Astrocyte of the cerebellum (primary cell): ENCODE results near the gene FAM180A.

Experiments used
- DNase-seq: peaks from one replicate; pipeline ENCODE4 v3.0.0-alpha.2; 2011; ENCODE audit warnings: low read depth
- H3K4me3 ChIP-seq: 2 replicates; pipeline ENCODE4 v1.5.1; 2011; ENCODE audit warnings: mild to moderate bottlenecking, low read depth, low read length, moderate library complexity
- in situ Hi-C: cut with HindIII; loops from 2 replicates; pipeline ENCODE4 v1.10.0; 2017; ENCODE audit warnings: low sequenced_read_pairs
- TF ChIP-seq, protein P1 (sequence below): IDR thresholded peaks from 2 replicates; pipeline ENCODE4 v1.5.1; 2012; ENCODE audit warnings: low read length, low read depth, moderate library complexity, mild to moderate bottlenecking; ENCODE audit errors: missing control alignments

The FAM180A gene

DNA sequence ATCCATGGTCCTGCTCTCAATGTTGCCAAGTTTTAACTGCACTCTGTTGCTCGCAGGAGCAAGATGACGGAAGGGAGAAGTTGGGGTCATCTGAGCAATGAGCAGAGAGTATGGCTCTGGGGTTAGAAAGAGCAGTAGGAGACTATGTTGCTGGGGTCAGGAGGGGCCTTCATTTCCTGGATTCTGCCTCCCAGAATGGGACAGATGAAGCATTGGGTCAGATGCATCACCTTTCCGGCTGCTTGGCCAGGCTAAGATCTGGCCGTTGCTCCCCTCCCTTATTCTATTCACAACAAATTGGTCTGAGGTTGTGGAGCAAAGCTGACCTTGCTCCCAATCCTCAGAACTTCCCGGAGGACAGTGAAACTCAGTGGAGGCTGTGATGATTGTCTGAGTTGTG is 63.9 kb downstream of the FAM180A start:
- in situ Hi-C loops: no loop called here
- TF ChIP-seq, protein P1, sequence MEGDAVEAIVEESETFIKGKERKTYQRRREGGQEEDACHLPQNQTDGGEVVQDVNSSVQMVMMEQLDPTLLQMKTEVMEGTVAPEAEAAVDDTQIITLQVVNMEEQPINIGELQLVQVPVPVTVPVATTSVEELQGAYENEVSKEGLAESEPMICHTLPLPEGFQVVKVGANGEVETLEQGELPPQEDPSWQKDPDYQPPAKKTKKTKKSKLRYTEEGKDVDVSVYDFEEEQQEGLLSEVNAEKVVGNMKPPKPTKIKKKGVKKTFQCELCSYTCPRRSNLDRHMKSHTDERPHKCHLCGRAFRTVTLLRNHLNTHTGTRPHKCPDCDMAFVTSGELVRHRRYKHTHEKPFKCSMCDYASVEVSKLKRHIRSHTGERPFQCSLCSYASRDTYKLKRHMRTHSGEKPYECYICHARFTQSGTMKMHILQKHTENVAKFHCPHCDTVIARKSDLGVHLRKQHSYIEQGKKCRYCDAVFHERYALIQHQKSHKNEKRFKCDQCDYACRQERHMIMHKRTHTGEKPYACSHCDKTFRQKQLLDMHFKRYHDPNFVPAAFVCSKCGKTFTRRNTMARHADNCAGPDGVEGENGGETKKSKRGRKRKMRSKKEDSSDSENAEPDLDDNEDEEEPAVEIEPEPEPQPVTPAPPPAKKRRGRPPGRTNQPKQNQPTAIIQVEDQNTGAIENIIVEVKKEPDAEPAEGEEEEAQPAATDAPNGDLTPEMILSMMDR: no peak
- DNase-seq: no peak
- no peak overlapping the region for H3K4me3 ChIP-seq

DNA sequence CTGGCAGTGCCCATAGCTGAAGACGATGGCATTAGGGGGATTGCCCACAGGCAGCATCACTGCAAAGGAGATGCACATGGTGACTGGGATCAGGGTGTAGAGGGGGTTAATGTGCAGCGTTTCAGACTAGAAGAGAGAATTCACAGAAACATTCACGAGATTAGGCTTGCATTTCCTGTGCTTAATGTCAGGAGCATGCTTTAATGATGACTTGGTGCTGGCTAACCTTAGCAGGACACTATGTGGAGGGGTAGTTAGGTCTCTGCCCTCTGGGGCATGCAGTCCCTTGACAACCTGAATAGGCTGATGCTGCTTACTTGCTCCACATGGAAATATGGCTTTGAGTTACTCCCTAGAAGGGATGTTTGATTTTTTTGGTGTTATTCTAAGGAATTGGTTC is 64.5 kb downstream of the FAM180A start:
- DNase-seq: no peak
- in situ Hi-C loops: no loop called here
- TF ChIP-seq, protein P1: no peak
- no peak overlapping the region for H3K4me3 ChIP-seq

DNA sequence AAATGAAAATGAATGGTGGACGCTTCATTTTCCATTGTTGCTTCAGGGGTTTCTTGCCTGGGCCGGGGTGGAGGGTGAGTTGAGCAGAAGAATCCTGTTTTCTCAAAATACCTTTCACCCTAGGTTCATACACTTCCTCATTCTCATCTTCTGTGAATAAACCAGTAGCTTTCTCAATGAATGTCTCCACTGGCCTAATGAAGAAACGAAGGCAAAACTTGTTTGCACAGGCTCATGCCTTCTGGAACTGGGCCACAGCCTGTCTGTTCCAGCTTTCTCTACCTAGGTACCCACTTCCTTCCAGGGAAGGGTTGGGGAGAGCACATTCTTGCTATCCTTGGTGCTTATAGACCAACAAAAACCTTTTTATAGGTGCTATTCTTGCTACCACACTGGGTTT is 65.0 kb downstream of the FAM180A start:
- DNase-seq: no peak
- in situ Hi-C loops: no loop called here
- no peak overlapping the region for H3K4me3 ChIP-seq
- TF ChIP-seq, protein P1: no peak

DNA sequence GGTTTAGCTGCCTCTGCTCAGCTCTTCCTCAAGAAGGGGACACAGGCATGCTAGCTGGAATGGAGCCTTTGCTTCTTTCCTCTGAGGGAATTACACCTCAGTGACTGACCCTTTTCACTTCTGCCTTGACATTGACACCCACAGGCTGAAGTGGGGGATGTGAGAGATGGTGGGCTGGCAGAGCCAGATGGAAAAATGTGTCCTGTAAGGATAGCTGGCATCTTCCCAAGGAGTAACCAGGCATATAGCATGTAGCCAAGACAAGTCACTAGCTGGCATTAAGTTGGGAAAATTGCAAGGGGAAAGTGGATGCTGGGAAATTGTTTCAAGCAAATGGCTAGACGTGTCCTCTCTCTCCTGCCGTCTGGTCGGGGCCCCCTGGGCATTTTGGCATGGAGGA is 66.4 kb downstream of the FAM180A start:
- in situ Hi-C loops: no loop called here
- no peak for DNase-seq
- no peak overlapping the region for H3K4me3 ChIP-seq
- TF ChIP-seq, protein P1: no peak

DNA sequence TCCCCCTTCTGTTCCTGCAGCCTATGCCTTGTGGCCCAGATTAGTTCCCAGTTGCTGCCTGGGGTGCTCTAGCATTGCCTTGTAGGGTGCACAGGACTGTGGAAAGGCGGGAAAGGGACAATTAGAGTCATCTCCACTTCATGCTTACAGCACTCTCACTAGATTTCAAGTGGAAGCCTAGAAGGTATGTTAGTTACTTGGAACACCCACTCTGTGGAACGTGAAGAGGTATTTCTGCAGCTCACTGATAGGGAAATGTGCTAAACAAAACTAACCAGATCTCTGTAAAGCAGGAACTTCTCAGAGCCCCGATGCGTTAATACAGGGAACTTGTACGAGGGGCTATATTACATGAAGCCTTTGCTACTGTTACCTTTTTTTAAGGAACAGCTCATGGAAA is 66.9 kb downstream of the FAM180A start:
- TF ChIP-seq, protein P1: no peak
- in situ Hi-C loops: no loop called here
- DNase-seq: no peak
- H3K4me3 ChIP-seq: no peak overlapping the region
